A549 treated with dexamethasone at 1 μM for 4 hours (cell line): ENCODE measurements around the gene BZW2. TPM values are rescaled to one million over a fixed set of nuclear protein-coding genes. Genes with fewer than 3 reads are reported as not detected.

Experiments used
- total RNA-seq: library from RNA; stranded (reverse); fragments of 200-300 nt; extraction: Qiagen RNA extraction; gene quantifications from 5 replicates; pipeline ENCODE4 v1.2.3, GENCODE V29; 2022

The BZW2 gene
- 91.0 to 99.4 TPM (median 91.5 TPM) in 5 replicates for total RNA-seq

GRCh38 chr7:16645593-16646471 is at the start of gene BZW2, which contains the start of gene ANKMY2:
Gene BZW2, plus strand, starts transcription at chr7:16646181. Its CDS starts 19,263 bp downstream, at chr7:16665444.
Gene ANKMY2, minus strand, starts transcription at chr7:16645754. Its CDS starts 181 bp downstream, at chr7:16645573.

GRCh38 chr7:16753102-16753931 is 107.3 kb downstream of the BZW2 start, which contains the start of gene TSPAN13:
Gene TSPAN13, plus strand, starts transcription at chr7:16753755. Its CDS starts 213 bp downstream, at chr7:16753968.

Other genes with a start within 250 kb of the BZW2 start
- 0.56 to 0.95 TPM (median 0.68 TPM) in 5 replicates for gene CRPPA, start 224.6 kb upstream of the BZW2 start, total RNA-seq
- gene SOSTDC1, start 180.4 kb upstream of the BZW2 start, total RNA-seq = not detected in 5 replicates
- not detected in 5 replicates for gene LRRC72, start 119.4 kb upstream of the BZW2 start, total RNA-seq
- 11.7 to 13.6 TPM (median 12.7 TPM) in 5 replicates for gene ANKMY2, start 427 bp upstream of the BZW2 start, total RNA-seq
- 12.7 to 18.4 TPM (median 16.2 TPM) in 5 replicates for gene TSPAN13, start 107.6 kb downstream of the BZW2 start, total RNA-seq
- gene AGR2, start 158.8 kb downstream of the BZW2 start, total RNA-seq = 106 to 173 TPM (median 149 TPM) in 5 replicates
- not detected in 5 replicates for gene AGR3, start 235.8 kb downstream of the BZW2 start, total RNA-seq